GM19351 (cell line): ENCODE measurements around the gene CST7.
"Not testable (repeated sequence)": the region's sequence is repeated elsewhere in the genome, so short reads cannot be mapped to it uniquely, and the experiment has no call there.

Source experiments
- ATAC-seq: cut with Tn5 transposase; IDR thresholded peaks from one replicate; pipeline ENCODE4 v1.9.1; 2021; ENCODE audit warnings: mild to moderate bottlenecking, moderate library complexity; ENCODE audit not compliant: unreplicated experiment

CST7 gene

GRCh38 chr20:24999568-24999967 is 50.5 kb downstream of the CST7 start:
- ATAC-seq: no peak

- ATAC-seq: no peak
Measured at GRCh38 chr20:25000268-25000801, 51.3 kb downstream of the CST7 start.

- not testable (repeated sequence) for ATAC-seq
Measured at GRCh38 chr20:25001323-25001722, 52.3 kb downstream of the CST7 start.

GRCh38 chr20:25003002-25003401 is 53.9 kb downstream of the CST7 start:
- no peak for ATAC-seq

- no peak for ATAC-seq
Measured at GRCh38 chr20:25005220-25005619, 56.2 kb downstream of the CST7 start.

- ATAC-seq: no peak
Measured at GRCh38 chr20:25005661-25006060, 56.6 kb downstream of the CST7 start.

GRCh38 chr20:25006431-25007167 is 57.5 kb downstream of the CST7 start:
- ATAC-seq: no peak

- ATAC-seq: no peak
Measured at GRCh38 chr20:25007491-25008305, 58.6 kb downstream of the CST7 start.

GRCh38 chr20:25008388-25009217 is 59.5 kb downstream of the CST7 start:
- no peak for ATAC-seq
